MM.1S (cell line): ENCODE results near the gene ZNF627.

Experiments
- EZH2 ChIP-seq: fragments of 300-600 bp; sonication (generic); optimal IDR thresholded peaks from 2 replicates; pipeline ENCODE3; 2017; ENCODE audit warnings: low read depth, mild to moderate bottlenecking, antibody characterized with exemption, low read length, mixed read lengths
- EZH2phosphoT487 ChIP-seq: fragments of 300-600 bp; sonication (generic); IDR thresholded peaks from 2 replicates; pipeline ENCODE4 v1.6.1; 2018; ENCODE audit warnings: antibody characterized with exemption, low read length
- TF ChIP-seq, protein P1 (sequence below): fragments of 300-600 bp; sonication (generic); IDR thresholded peaks from 2 replicates; pipeline ENCODE4 v1.5.1; 2016; ENCODE audit warnings: antibody characterized with exemption, low read length, mixed read lengths

- TF ChIP-seq, protein P1, sequence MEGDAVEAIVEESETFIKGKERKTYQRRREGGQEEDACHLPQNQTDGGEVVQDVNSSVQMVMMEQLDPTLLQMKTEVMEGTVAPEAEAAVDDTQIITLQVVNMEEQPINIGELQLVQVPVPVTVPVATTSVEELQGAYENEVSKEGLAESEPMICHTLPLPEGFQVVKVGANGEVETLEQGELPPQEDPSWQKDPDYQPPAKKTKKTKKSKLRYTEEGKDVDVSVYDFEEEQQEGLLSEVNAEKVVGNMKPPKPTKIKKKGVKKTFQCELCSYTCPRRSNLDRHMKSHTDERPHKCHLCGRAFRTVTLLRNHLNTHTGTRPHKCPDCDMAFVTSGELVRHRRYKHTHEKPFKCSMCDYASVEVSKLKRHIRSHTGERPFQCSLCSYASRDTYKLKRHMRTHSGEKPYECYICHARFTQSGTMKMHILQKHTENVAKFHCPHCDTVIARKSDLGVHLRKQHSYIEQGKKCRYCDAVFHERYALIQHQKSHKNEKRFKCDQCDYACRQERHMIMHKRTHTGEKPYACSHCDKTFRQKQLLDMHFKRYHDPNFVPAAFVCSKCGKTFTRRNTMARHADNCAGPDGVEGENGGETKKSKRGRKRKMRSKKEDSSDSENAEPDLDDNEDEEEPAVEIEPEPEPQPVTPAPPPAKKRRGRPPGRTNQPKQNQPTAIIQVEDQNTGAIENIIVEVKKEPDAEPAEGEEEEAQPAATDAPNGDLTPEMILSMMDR, result no peak
- no peak for TF ChIP-seq EZH2
- no peak for TF ChIP-seq EZH2phosphoT487
Measured at GRCh38 chr19:11586331-11586730, 11.0 kb upstream of the ZNF627 start.
